Suprapubic skin (tissue), 4 donors: Measurements from ENCODE around the gene FKRP. TPM values are rescaled to one million over a fixed set of nuclear protein-coding genes. Genes with fewer than 3 reads are reported as not detected.

ENCODE experiments used
- DNase-seq, 2 donors: peaks; one replicate each; pipeline ENCODE4 v3.0.0-alpha.2; 2019; ENCODE audit warnings: low spot score in 2 of 2
- H3K27ac ChIP-seq: fragments of 200-600 bp; sonication (generic); one replicate; pipeline ENCODE4 v1.5.1; 2019
- H3K27me3 ChIP-seq: fragments of 200-600 bp; sonication (generic); one replicate; pipeline ENCODE4 v1.5.1; 2019
- H3K36me3 ChIP-seq: fragments of 200-600 bp; sonication (generic); one replicate; pipeline ENCODE4 v1.5.1; 2019
- H3K4me1 ChIP-seq: fragments of 200-600 bp; sonication (generic); one replicate; pipeline ENCODE4 v1.5.1; 2019
- H3K4me3 ChIP-seq: fragments of 200-600 bp; sonication (generic); one replicate; pipeline ENCODE4 v1.5.1; 2019; ENCODE audit warnings: mild to moderate bottlenecking
- H3K9me3 ChIP-seq: fragments of 200-600 bp; sonication (generic); one replicate; pipeline ENCODE4 v1.5.1; 2019
- CTCF ChIP-seq, 2 donors: fragments of 200-600 bp in 1 of 2; fragments of 450-650 bp in 1 of 2; sonication (generic) in 1 of 2; IDR thresholded peaks; one replicate each; pipeline ENCODE4 v1.5.1; 2016 to 2019; ENCODE audit warnings: antibody characterized with exemption in 2 of 2, mild to moderate bottlenecking in 1 of 2, moderate library complexity in 1 of 2
- EP300 ChIP-seq: sonication (generic); formaldehyde crosslinking; IDR thresholded peaks from one replicate; pipeline ENCODE4 v1.6.1; 2017; ENCODE audit warnings: antibody characterized with exemption
- POLR2A ChIP-seq, 2 donors: fragments of 450-650 bp; IDR thresholded peaks; one replicate each; pipeline ENCODE4 v1.6.1; 2017; ENCODE audit warnings: antibody characterized with exemption in 2 of 2, mild to moderate bottlenecking in 2 of 2, moderate library complexity in 2 of 2
- POLR2AphosphoS5 ChIP-seq, 3 donors: sonication (generic); formaldehyde crosslinking; IDR thresholded peaks; one replicate each; pipeline ENCODE4 v1.6.1; 2017; ENCODE audit warnings: antibody characterized with exemption in 3 of 3
- whole genome bisulfite sequencing: methylation state at CpG from one replicate; pipeline ENCODE4 v1.1.5; 2018; 5-methylcytosine and 5-hydroxymethylcytosine counted together
- total RNA-seq, 4 donors: library from RNA; depleted of rRNA; stranded (reverse); fragments of >200 nt; gene quantifications; one replicate each; pipeline ENCODE4 v1.1.0, GENCODE V29; 2016

The FKRP gene
- total RNA-seq, 4 donors from 2014 or later = 7.1 to 15.2 (median 7.8) TPM

GRCh38 chr19:46736531-46737297, 9.1 kb upstream of the FKRP start:
- 71% methylated on average over 22 of the region's 22 CpGs for WGBS
- no peak for DNase-seq

GRCh38 chr19:46737298-46737654, 8.6 kb upstream of the FKRP start:
- no peak for DNase-seq
- Histone ChIP-seq H3K4me1 (peaks cover 33% of the 10 kb centered on the region), H3K27ac (no peak overlapping the region), H3K4me3 (no peak overlapping the region), H3K9me3 (no peaks in the 10 kb centered on the region), H3K36me3 (peaks cover 59% of the 10 kb centered on the region), H3K27me3 (no peaks in the 10 kb centered on the region)
- TF ChIP-seq EP300 (no peak), CTCF (IDR thresholded peaks at IDR 0.05) (no peak), POLR2A (IDR thresholded peaks at IDR 0.05) (no peak), POLR2AphosphoS5 (IDR thresholded peaks at IDR 0.05) (no peak)
- 77% methylated on average over 7 of the region's 7 CpGs for WGBS

More at GRCh38 chr19:46736531-46737297, 9.1 kb upstream of the FKRP start:
- Histone ChIP-seq H3K36me3 (peaks cover 64% of the 10 kb centered on the region), H3K9me3 (no peaks in the 10 kb centered on the region), H3K4me1 (peaks cover 34% of the 10 kb centered on the region), H3K4me3 (no peak overlapping the region), H3K27ac (no peak overlapping the region), H3K27me3 (no peaks in the 10 kb centered on the region)
- TF ChIP-seq CTCF (IDR thresholded peaks at IDR 0.05) = no peak
- TF ChIP-seq POLR2A (IDR thresholded peaks at IDR 0.05) = no peak
- no peak for TF ChIP-seq EP300
- TF ChIP-seq POLR2AphosphoS5 (IDR thresholded peaks at IDR 0.05) = no peak

- Histone ChIP-seq H3K9me3 (no peaks in the 10 kb centered on the region), H3K36me3 (peaks cover 54% of the 10 kb centered on the region), H3K27ac (no peak overlapping the region), H3K4me1 (peaks cover 32% of the 10 kb centered on the region), H3K4me3 (no peak overlapping the region), H3K27me3 (no peaks in the 10 kb centered on the region)
- no peak for TF ChIP-seq EP300
- TF ChIP-seq CTCF (IDR thresholded peaks at IDR 0.05) = no peak
- TF ChIP-seq POLR2A (IDR thresholded peaks at IDR 0.05) = no peak
- TF ChIP-seq POLR2AphosphoS5 (IDR thresholded peaks at IDR 0.05) = no peak
- DNase-seq = no peak
- 84% methylated on average over 15 of the region's 19 CpGs for WGBS
Observed at GRCh38 chr19:46737761-46738171, 8.1 kb upstream of the FKRP start.

- TF ChIP-seq CTCF (IDR thresholded peaks at IDR 0.05) = no peak
- TF ChIP-seq POLR2AphosphoS5 (IDR thresholded peaks at IDR 0.05) = no peak
- peaks cover 45% of the 10 kb centered on the region for H3K4me1 ChIP-seq
Observed at GRCh38 chr19:46739290-46739771, 6.5 kb upstream of the FKRP start.

GRCh38 chr19:46741447-46741846, 4.4 kb upstream of the FKRP start:
- Histone ChIP-seq H3K27ac (no peak overlapping the region), H3K4me3 (no peak overlapping the region), H3K27me3 (no peaks in the 10 kb centered on the region), H3K9me3 (no peaks in the 10 kb centered on the region), H3K4me1 (peaks cover 54% of the 10 kb centered on the region), H3K36me3 (peaks cover 23% of the 10 kb centered on the region)
- TF ChIP-seq POLR2AphosphoS5 (IDR thresholded peaks at IDR 0.05) (no peak), EP300 (no peak), POLR2A (IDR thresholded peaks at IDR 0.05) (no peak), CTCF (IDR thresholded peaks at IDR 0.05) (no peak)
- WGBS = 86% methylated on average over 12 of the region's 17 CpGs
- no peak for DNase-seq

More at GRCh38 chr19:46739290-46739771, 6.5 kb upstream of the FKRP start:
- Histone ChIP-seq H3K4me3 (no peak overlapping the region), H3K27ac (no peak overlapping the region), H3K9me3 (no peaks in the 10 kb centered on the region), H3K36me3 (peaks cover 41% of the 10 kb centered on the region), H3K27me3 (no peaks in the 10 kb centered on the region)
- WGBS = 69% methylated on average over 12 of the region's 14 CpGs
- DNase-seq = no peak
